GM10248 (cell line): ENCODE measurements around the gene PIK3IP1.

Source experiments
- CTCF ChIA-PET: fragments of 300-600 bp; sonication (Branson Sonifier 250); formaldehyde crosslinking; extraction: SDS; loops from one replicate; lab custom pipeline; 2021; ENCODE audit warnings: antibody characterized with exemption; lab: Yijun Ruan, JAX
- POLR2A ChIA-PET: fragments of 350-650 bp; sonication (Branson Sonifier 250); formaldehyde crosslinking; extraction: SDS; loops from one replicate; lab custom pipeline; 2020; ENCODE audit warnings: antibody characterized with exemption; lab: Yijun Ruan, JAX
- DNase-seq: peaks from one replicate; pipeline ENCODE4 v3.0.0; 2012; ENCODE audit errors: extremely low spot score
- TF ChIP-seq, protein P1 (sequence below): IDR thresholded peaks from 2 replicates; pipeline ENCODE4 v1.5.1; 2012; ENCODE audit warnings: mild to moderate bottlenecking, low read depth; ENCODE audit errors: extremely low read depth, missing control alignments, control extremely low read depth

PIK3IP1 gene

DNA sequence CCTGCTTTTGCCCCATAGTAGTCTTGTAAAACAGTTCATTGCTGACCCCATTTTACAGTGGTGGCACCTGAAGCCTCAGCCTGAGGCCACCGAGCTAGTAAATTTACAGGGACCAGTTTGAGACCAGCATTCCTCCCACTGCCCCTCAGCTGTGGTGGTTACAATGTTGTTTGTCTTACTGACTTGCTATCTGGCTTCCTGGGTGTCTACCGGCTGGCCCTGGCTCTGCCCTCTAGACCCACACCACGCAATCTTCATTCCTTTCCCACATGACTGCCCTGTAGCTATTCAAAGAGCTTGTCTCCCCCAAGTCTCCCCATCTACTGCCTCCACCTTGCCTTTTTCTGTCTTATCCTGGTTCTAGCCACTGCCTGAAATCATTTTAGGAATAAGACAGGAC, 20.8 kb downstream of the PIK3IP1 start:
- CTCF ChIA-PET = interaction anchor here (1.2 to 11.2 kb wide), 12 partner anchors 9 to 319 kb away, joined by 3 to 156 read pairs (median 8); partner anchors contain the start of genes LIMK2, PIK3IP1 and SELENOM
- no peak for DNase-seq
- POLR2A ChIA-PET = interaction anchor here (1.1 kb wide), 1 partner anchor 10 kb away, joined by 3 read pairs; no protein-coding TSS in a partner anchor
- TF ChIP-seq, protein P1, sequence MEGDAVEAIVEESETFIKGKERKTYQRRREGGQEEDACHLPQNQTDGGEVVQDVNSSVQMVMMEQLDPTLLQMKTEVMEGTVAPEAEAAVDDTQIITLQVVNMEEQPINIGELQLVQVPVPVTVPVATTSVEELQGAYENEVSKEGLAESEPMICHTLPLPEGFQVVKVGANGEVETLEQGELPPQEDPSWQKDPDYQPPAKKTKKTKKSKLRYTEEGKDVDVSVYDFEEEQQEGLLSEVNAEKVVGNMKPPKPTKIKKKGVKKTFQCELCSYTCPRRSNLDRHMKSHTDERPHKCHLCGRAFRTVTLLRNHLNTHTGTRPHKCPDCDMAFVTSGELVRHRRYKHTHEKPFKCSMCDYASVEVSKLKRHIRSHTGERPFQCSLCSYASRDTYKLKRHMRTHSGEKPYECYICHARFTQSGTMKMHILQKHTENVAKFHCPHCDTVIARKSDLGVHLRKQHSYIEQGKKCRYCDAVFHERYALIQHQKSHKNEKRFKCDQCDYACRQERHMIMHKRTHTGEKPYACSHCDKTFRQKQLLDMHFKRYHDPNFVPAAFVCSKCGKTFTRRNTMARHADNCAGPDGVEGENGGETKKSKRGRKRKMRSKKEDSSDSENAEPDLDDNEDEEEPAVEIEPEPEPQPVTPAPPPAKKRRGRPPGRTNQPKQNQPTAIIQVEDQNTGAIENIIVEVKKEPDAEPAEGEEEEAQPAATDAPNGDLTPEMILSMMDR = no peak

GRCh38 chr22:31271026-31271425, 21.3 kb downstream of the PIK3IP1 start:
- ChIA-PET CTCF (interaction anchor here (1.2 to 11.2 kb wide), 10 partner anchors 9 to 318 kb away, joined by 3 to 156 read pairs (median 6); partner anchors contain the start of genes LIMK2, PIK3IP1 and SELENOM), POLR2A (interaction anchor here (1.1 kb wide), 1 partner anchor 11 kb away, joined by 3 read pairs; no protein-coding TSS in a partner anchor)
- TF ChIP-seq, protein P1 = no peak
- DNase-seq = no peak

GRCh38 chr22:31269892-31270579, 22.3 kb downstream of the PIK3IP1 start:
- ChIA-PET POLR2A (no interaction called here), CTCF (interaction anchor here (1.2 to 11.2 kb wide), 8 partner anchors 10 to 184 kb away, joined by 3 to 156 read pairs (median 4); partner anchors contain the start of genes LIMK2 and PIK3IP1)
- TF ChIP-seq, protein P1 = no peak
- no peak for DNase-seq

DNA sequence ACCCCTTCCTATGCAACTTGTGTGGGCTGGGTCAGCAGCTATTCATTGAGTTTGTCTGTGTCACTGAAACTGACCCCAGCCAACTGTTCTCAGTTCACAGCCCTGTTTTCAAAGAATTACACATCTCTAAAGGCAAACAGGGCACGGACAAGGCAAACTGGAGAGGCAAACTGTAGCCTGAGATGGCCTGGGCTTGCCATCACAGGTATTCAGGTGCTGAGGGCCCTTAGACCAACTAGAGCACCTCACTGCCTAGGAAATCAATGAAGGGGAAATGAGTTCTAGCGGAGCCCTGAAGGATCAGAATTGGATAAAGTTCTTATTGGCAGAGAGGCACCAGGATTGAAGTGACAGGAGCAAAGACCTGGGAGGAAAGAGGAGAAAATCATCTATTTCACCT, 24.0 kb downstream of the PIK3IP1 start:
- ChIA-PET CTCF (interaction anchor here (8.1 to 11.2 kb wide), 2 partner anchors 20 to 56 kb away, joined by 71 to 156 read pairs; partner anchors contain the start of gene LIMK2), POLR2A (no interaction called here)
- TF ChIP-seq, protein P1 = no peak
- no peak for DNase-seq

- ChIA-PET POLR2A (no interaction called here), CTCF (interaction anchor here (4.2 kb wide), 1 partner anchor 9 kb away, joined by 36 read pairs; no protein-coding TSS in a partner anchor)
- TF ChIP-seq, protein P1 = no peak
- DNase-seq = no peak
Measured at GRCh38 chr22:31263896-31264640, 28.2 kb downstream of the PIK3IP1 start.

GRCh38 chr22:31262312-31263133, 29.8 kb downstream of the PIK3IP1 start:
- CTCF ChIA-PET = interaction anchor here (1.3 to 4.2 kb wide), 2 partner anchors 8 to 10 kb away, joined by 5 to 36 read pairs; no protein-coding TSS in a partner anchor
- no peak for DNase-seq
- POLR2A ChIA-PET = no interaction called here
- TF ChIP-seq, protein P1 = no peak
